ENCODE measurements around the gene NHSL2.

DNA sequence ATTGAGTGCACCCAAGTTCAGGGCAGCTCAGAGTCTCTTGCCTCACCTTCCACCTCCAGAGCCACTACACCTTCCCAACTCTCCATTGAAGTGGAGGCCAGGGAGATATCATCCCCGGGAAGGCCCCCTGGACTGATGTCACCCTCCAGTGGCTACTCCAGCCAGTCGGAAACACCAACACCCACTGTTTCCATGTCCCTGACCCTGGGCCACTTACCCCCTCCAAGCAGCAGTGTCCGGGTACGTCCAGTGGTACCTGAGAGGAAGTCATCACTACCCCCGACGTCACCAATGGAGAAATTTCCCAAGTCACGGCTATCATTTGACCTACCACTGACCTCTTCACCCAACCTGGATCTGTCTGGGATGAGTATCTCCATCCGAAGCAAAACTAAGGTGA, 228.9 kb downstream of the NHSL2 start:
- TF ChIP-seq, protein P1, sequence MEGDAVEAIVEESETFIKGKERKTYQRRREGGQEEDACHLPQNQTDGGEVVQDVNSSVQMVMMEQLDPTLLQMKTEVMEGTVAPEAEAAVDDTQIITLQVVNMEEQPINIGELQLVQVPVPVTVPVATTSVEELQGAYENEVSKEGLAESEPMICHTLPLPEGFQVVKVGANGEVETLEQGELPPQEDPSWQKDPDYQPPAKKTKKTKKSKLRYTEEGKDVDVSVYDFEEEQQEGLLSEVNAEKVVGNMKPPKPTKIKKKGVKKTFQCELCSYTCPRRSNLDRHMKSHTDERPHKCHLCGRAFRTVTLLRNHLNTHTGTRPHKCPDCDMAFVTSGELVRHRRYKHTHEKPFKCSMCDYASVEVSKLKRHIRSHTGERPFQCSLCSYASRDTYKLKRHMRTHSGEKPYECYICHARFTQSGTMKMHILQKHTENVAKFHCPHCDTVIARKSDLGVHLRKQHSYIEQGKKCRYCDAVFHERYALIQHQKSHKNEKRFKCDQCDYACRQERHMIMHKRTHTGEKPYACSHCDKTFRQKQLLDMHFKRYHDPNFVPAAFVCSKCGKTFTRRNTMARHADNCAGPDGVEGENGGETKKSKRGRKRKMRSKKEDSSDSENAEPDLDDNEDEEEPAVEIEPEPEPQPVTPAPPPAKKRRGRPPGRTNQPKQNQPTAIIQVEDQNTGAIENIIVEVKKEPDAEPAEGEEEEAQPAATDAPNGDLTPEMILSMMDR (conservative IDR thresholded peaks at IDR 0.05; ENCODE audit: low read depth, low read length): no peak
- no peak for TF ChIP-seq EZH2 (IDR thresholded peaks at IDR 0.05; ENCODE audit: borderline replicate concordance, low read depth, low read length, poor library complexity, severe bottlenecking)

Measured in A673 (cell line).